Hepatocyte (in vitro differentiated cells): ENCODE results near the gene MACF1. TPM values are rescaled to one million over a fixed set of nuclear protein-coding genes. Genes with fewer than 3 reads are reported as not detected.

Experiments
- DNase-seq: peaks from one replicate; pipeline ENCODE4 v3.0.0-alpha.2; 2016; ENCODE audit warnings: low spot score
- H2AFZ ChIP-seq: fragments of 200-600 bp; sonication (generic); 2 replicates; pipeline ENCODE4 v1.6.0; 2016; ENCODE audit warnings: antibody characterized with exemption, mild to moderate bottlenecking
- H3K27ac ChIP-seq: fragments of 200-600 bp; sonication (generic); 2 replicates; pipeline ENCODE4 v1.5.1; 2016; ENCODE audit warnings: mild to moderate bottlenecking
- H3K27me3 ChIP-seq: fragments of 200-600 bp; sonication (generic); 2 replicates; pipeline ENCODE4 v1.6.1; 2016
- H3K36me3 ChIP-seq: fragments of 200-600 bp; sonication (generic); replicated peaks from 2 replicates; pipeline ENCODE4 v1.5.1; 2016; ENCODE audit warnings: low read depth; ENCODE audit not compliant: insufficient read depth
- H3K4me1 ChIP-seq: fragments of 200-600 bp; sonication (generic); 2 replicates; pipeline ENCODE4 v1.5.1; 2016; ENCODE audit warnings: mild to moderate bottlenecking, moderate library complexity; ENCODE audit not compliant: insufficient read depth
- H3K4me2 ChIP-seq: fragments of 200-600 bp; sonication (generic); 2 replicates; pipeline ENCODE4 v1.6.0; 2016
- H3K4me3 ChIP-seq: fragments of 200-600 bp; sonication (generic); 2 replicates; pipeline ENCODE4 v1.5.1; 2016; ENCODE audit warnings: mild to moderate bottlenecking
- H3K79me2 ChIP-seq: fragments of 200-600 bp; sonication (generic); 2 replicates; pipeline ENCODE4 v1.6.0; 2017; ENCODE audit warnings: mild to moderate bottlenecking
- H3K9me2 ChIP-seq: fragments of 200-600 bp; sonication (generic); replicated peaks from 2 replicates; pipeline ENCODE4 v1.6.0; 2017; ENCODE audit warnings: mild to moderate bottlenecking; ENCODE audit not compliant: insufficient read depth
- H3K9me3 ChIP-seq: fragments of 200-600 bp; sonication (generic); 2 replicates; pipeline ENCODE4 v1.5.1; 2016; ENCODE audit warnings: low read depth, mild to moderate bottlenecking
- H4K20me1 ChIP-seq: fragments of 200-600 bp; sonication (generic); 2 replicates; pipeline ENCODE4 v1.6.0; 2016; ENCODE audit warnings: mild to moderate bottlenecking; ENCODE audit not compliant: insufficient read depth, poor library complexity, severe bottlenecking
- EZH2 ChIP-seq: fragments of 200-600 bp; sonication (generic); IDR thresholded peaks from 2 replicates; pipeline ENCODE4 v1.6.1; 2016; ENCODE audit warnings: antibody characterized with exemption, mild to moderate bottlenecking, borderline replicate concordance
- WGBS: methylation state at CpG from one replicate; pipeline ENCODE4 v1.1.6; 2016; ENCODE audit warnings: low lambda C conversion rate; ENCODE audit errors: missing lambda C conversion rate; 5-methylcytosine and 5-hydroxymethylcytosine counted together
- polyA plus RNA-seq: library from polyadenylated mRNA; unstranded; fragments of >200 nt; fragmentation: Nextera tagmentation; extraction: Ambion mirVana; gene quantifications from 2 replicates; pipeline ENCODE4 v1.2.1, GENCODE V29; 2016
- total RNA-seq: library from RNA; depleted of rRNA; stranded (reverse); fragments of >200 nt; gene quantifications from 2 replicates; pipeline ENCODE4 v1.2.3, GENCODE V29; 2014

The MACF1 gene
- total and polyA plus RNA-seq, 2 experiments from 2014 or later, result 47.1 to 136 TPM

DNA sequence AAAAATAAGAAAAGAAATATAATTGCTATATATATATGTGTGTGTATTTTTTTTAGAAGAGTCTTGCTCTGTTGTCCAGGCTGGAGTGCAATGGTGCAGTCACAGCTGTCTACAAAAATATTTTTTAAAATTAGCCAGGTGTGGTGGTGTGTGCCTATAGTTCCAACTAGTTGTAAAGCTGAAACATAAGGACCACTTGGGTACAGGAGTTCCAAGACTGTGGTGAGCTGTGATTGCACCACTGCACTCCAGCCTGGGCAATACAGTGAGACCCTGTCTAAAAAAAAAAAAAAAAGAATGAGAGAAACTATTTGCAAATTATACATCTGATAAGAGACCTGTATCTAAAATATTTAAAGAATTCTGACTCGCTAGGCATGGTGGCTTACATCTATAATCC, 328.9 kb downstream of the MACF1 start:
- Histone ChIP-seq H3K4me1 (no peaks in the 10 kb centered on the region), H2AFZ (no peak overlapping the region), H3K9me2 (no peaks in the 10 kb centered on the region), H3K27me3 (no peaks in the 10 kb centered on the region), H3K4me3 (no peak overlapping the region), H3K9me3 (no peaks in the 10 kb centered on the region), H3K79me2 (no peaks in the 10 kb centered on the region), H3K4me2 (no peak overlapping the region), H3K27ac (no peak overlapping the region), H3K36me3 (no peaks in the 10 kb centered on the region), H4K20me1 (no peaks in the 10 kb centered on the region)
- WGBS, result 93% methylated on average over 1 of the region's 1 CpG
- no peak for DNase-seq
- no peak for TF ChIP-seq EZH2

Other genes starting within 250 kb of the MACF1 start
- 75.1 and 81.9 TPM in 2 replicates for gene AKIRIN1, start 213.4 kb upstream of the MACF1 start, total RNA-seq
- 70.7 and 77.3 TPM in 2 replicates for gene AKIRIN1, start 213.4 kb upstream of the MACF1 start, polyA plus RNA-seq
- gene NDUFS5, start 178.3 kb upstream of the MACF1 start, total RNA-seq, result 449 and 465 TPM in 2 replicates
- 535 and 547 TPM in 2 replicates for gene NDUFS5, start 178.3 kb upstream of the MACF1 start, polyA plus RNA-seq